ENCODE data around the gene CERS4.

GRCh38 chr19:8192221-8192820, 16.8 kb upstream of the CERS4 start:
- no peak for TF ChIP-seq POLR2AphosphoS5 (IDR thresholded peaks at IDR 0.05; ENCODE audit: low read depth)
- no peak for TF ChIP-seq CTCF (conservative IDR thresholded peaks at IDR 0.05; ENCODE audit: low read depth in 2 of 2)
- no peak for TF ChIP-seq REST (IDR thresholded peaks at IDR 0.05; ENCODE audit: unreplicated experiment)
- TF ChIP-seq JUNB (IDR thresholded peaks at IDR 0.05; ENCODE audit: unreplicated experiment), result no peak
- TF ChIP-seq EZH2phosphoT487 (IDR thresholded peaks at IDR 0.05; ENCODE audit: unreplicated experiment), result no peak
- no peak for TF ChIP-seq EZH2 (IDR thresholded peaks at IDR 0.05; ENCODE audit: low read depth, unreplicated experiment)
- no peak for TF ChIP-seq CREB1 (CRISPR knock-in tag; IDR thresholded peaks at IDR 0.05; ENCODE audit: low read depth)
- TF ChIP-seq STAT1 (IDR thresholded peaks at IDR 0.05; ENCODE audit: unreplicated experiment), result no peak
- no peak for TF ChIP-seq NANOG (IDR thresholded peaks at IDR 0.05; ENCODE audit: borderline replicate concordance)
- TF ChIP-seq ZNF114 (CRISPR knock-in tag; IDR thresholded peaks at IDR 0.05), result no peak
- TF ChIP-seq, protein P1, sequence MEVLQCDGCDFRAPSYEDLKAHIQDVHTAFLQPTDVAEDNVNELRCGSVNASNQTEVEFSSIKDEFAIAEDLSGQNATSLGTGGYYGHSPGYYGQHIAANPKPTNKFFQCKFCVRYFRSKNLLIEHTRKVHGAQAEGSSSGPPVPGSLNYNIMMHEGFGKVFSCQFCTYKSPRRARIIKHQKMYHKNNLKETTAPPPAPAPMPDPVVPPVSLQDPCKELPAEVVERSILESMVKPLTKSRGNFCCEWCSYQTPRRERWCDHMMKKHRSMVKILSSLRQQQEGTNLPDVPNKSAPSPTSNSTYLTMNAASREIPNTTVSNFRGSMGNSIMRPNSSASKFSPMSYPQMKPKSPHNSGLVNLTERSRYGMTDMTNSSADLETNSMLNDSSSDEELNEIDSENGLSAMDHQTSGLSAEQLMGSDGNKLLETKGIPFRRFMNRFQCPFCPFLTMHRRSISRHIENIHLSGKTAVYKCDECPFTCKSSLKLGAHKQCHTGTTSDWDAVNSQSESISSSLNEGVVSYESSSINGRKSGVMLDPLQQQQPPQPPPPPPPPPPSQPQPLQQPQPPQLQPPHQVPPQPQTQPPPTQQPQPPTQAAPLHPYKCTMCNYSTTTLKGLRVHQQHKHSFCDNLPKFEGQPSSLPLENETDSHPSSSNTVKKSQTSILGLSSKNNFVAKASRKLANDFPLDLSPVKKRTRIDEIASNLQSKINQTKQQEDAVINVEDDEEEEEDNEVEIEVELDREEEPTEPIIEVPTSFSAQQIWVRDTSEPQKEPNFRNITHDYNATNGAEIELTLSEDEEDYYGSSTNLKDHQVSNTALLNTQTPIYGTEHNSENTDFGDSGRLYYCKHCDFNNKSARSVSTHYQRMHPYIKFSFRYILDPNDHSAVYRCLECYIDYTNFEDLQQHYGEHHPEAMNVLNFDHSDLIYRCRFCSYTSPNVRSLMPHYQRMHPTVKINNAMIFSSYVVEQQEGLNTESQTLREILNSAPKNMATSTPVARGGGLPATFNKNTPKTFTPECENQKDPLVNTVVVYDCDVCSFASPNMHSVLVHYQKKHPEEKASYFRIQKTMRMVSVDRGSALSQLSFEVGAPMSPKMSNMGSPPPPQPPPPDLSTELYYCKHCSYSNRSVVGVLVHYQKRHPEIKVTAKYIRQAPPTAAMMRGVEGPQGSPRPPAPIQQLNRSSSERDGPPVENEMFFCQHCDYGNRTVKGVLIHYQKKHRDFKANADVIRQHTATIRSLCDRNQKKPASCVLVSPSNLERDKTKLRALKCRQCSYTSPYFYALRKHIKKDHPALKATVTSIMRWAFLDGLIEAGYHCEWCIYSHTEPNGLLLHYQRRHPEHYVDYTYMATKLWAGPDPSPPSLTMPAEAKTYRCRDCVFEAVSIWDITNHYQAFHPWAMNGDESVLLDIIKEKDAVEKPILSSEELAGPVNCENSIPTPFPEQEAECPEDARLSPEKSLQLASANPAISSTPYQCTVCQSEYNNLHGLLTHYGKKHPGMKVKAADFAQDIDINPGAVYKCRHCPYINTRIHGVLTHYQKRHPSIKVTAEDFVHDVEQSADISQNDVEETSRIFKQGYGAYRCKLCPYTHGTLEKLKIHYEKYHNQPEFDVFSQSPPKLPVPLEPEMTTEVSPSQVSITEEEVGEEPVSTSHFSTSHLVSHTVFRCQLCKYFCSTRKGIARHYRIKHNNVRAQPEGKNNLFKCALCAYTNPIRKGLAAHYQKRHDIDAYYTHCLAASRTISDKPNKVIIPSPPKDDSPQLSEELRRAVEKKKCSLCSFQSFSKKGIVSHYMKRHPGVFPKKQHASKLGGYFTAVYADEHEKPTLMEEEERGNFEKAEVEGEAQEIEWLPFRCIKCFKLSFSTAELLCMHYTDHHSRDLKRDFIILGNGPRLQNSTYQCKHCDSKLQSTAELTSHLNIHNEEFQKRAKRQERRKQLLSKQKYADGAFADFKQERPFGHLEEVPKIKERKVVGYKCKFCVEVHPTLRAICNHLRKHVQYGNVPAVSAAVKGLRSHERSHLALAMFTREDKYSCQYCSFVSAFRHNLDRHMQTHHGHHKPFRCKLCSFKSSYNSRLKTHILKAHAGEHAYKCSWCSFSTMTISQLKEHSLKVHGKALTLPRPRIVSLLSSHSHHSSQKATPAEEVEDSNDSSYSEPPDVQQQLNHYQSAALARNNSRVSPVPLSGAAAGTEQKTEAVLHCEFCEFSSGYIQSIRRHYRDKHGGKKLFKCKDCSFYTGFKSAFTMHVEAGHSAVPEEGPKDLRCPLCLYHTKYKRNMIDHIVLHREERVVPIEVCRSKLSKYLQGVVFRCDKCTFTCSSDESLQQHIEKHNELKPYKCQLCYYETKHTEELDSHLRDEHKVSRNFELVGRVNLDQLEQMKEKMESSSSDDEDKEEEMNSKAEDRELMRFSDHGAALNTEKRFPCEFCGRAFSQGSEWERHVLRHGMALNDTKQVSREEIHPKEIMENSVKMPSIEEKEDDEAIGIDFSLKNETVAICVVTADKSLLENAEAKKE (CRISPR knock-in tag; IDR thresholded peaks at IDR 0.05), result no peak
- TF ChIP-seq ZNF331 (CRISPR knock-in tag; IDR thresholded peaks at IDR 0.05; ENCODE audit: low read depth), result no peak
